RPMI8226 (cell line): ENCODE data around the gene EXOC4.

Experiments
- DNase-seq: peaks from one replicate; pipeline ENCODE4 v3.0.0-alpha.2; 2015

The EXOC4 gene

DNA sequence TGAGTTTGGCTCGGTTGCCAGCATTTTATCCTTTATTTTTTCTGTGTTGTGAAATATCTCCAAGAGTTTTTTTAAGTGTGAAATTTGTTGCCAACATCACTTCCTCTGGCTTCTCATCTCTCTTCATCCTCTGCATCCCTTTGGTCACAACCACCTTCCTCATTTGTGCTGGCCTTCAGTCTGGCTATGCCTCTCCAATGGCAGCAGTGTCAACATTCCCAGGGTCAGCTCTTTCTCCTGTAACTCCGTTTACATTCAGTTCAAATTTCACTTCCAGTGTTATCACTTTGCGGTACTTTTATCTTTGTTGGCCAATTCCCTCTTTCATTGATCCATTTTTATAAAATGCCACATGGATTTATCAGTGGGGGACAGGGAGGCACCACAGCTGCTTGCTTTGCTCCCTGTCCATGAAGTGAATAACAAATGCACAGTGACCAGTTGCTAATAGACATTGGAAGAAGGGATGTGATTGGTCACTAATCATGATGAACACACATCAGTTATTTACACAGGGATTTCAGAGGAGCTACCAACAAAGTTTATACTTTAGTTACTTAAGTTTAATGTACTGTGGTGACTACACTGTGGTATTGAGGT is 562.8 kb downstream of the EXOC4 start:
- no peak for DNase-seq

DNA sequence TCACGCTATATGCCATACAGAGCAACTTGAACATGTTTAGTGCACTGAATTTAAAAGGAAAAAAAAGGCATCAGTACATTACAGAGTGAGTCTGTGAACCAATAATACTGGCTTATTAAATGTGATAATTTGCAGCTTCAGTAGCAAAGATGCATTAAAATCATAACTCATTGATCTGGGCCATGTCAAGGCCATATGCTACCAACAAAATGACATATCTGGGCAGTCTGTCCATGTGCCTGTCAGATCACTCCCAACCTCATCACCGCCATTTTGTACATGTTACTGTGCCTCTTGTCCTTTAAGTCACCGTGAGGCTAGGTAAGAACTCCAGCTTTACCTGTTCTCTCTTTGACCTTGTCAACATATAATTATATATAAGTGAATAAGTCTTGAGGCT is 566.8 kb downstream of the EXOC4 start:
- DNase-seq = no peak

- no peak for DNase-seq
These were observed 567.7 kb downstream of the EXOC4 start for GRCh38 chr7:133820584-133820983.

GRCh38 chr7:133821171-133821570 is 568.3 kb downstream of the EXOC4 start:
- no peak for DNase-seq

DNA sequence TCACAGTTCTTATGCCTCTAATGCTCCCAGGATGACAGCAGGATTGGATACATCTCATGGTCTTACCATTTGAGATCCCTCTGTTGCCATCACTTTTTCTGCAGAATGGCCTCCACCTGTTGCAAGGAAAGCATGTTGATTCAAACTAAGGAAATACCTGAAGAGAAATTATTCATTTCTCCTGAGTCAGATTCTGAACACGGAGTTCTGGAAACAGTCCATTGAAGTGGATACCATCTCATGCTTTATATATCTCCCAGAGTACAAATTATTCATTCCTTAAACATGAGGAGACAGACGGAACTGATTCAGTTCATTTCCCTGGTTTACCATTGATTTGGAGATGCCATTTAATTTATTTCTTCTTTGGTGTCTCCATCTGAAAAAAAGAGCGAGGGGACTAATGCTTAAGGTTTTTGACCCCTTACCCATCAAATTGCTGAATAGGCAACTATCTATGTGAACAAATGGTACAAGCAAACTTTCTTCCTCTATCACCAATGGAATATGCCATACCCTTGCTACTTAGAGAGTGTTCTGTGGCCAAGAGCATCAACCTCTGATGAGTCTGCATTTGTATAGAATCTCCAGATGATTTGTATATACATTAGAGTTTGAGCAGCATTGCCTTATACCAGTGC is 569.2 kb downstream of the EXOC4 start:
- no peak for DNase-seq

DNA sequence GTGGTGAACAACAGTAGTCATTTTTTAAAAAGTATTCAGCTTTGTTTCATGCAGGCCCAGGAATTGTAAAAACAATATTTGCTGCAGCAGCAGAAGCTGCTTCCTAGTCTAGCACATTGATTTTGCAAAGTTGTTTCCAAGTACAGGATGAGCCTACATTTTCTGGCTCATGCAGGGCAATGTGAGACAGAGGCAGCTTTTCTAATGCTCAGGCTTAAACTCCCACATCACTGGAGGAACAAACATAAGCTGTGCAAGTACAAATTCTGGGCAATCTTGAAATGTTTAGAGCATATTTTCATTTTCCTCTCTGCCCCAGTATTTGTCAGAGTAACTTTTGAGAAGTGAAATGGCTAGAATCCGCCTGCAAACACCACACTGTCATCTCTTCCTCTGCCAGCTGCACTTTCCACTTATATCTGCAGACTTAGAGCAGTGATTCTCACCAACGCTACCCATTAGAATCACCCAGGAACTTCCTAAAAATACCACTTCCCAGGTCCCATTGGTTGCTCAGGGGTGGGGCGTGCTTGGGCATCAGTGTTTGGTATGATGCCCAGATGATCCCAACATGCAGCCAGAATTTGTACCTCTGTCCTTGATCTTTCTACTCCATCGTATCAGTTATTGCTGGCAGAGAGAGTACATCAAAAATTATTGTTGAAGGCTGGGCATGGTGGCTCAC is 570.1 kb downstream of the EXOC4 start:
- no peak for DNase-seq

DNA sequence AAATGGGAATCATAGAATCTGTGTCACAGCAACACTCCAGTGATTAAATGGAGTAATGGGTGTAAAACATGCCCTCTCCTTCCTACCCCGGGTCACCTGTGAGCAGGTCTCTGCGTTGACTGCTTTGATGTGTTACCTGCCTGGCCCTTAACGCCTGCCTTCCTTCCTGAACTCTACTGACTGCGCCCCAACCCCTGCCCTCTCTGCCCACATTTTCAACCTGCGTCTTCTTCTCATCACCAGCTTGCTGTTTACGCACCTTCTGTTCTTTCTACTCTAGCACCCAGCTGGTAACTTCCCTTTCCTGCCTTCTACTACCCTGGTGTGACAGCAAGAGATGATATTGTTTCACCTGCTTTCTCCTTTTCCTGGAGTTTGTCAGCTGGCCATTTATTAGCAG is 571.3 kb downstream of the EXOC4 start:
- DNase-seq = no peak

- DNase-seq = no peak
These were observed 575.1 kb downstream of the EXOC4 start for GRCh38 chr7:133827707-133828623.

GRCh38 chr7:133828906-133829305 is 576.0 kb downstream of the EXOC4 start:
- no peak for DNase-seq

DNA sequence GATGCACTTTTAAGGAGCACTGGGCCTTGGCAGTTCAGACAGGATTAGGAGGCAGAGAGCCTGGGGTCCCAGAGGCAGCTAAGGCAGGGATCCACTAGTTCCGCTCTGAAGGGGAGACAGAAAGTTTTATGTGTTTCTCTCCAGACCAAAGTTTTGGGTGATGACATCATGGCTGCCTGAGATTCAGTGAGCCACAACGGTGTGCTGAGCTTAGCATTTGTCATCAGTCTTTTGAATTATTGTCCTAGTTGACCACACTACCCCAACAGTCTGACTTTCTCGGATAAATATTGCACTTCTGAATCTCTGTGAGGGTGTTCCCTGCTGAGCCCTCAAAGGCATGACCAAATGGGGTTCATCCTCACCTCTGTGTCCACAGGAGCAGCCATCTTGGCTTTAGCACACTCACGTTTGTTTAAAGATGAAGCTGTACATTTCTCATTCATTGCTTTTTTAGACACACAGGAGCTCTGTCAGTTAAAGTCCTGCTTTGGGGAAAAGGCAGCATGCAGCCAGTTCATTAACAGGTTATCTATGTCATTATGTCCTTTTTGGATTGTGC is 576.5 kb downstream of the EXOC4 start:
- DNase-seq = no peak

- no peak for DNase-seq
These were observed 577.2 kb downstream of the EXOC4 start for GRCh38 chr7:133830081-133830480.

- no peak for DNase-seq
These were observed 583.8 kb downstream of the EXOC4 start for GRCh38 chr7:133836666-133837065.

DNA sequence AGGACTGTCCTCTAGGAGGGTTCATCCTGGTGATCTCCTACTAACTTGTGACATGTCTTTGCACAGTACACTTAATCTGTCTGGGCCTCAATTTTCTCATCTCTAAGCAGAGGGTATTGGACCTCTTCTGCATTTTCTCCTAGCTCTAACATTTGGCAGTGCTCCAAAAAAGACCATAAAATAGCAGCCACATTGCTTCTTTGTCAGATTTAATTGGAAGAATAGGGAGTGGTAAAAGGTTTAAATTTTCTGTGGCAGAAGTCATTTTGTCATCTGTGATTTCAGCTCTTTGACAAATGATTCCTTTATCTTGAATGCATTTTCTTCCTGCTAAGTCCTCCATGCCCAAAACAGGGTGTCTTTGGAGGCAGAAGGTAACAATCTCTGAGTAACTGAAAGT is 584.3 kb downstream of the EXOC4 start:
- DNase-seq = no peak

- DNase-seq = no peak
These were observed 586.2 kb downstream of the EXOC4 start for GRCh38 chr7:133839121-133839520.

- DNase-seq = no peak
These were observed 590.5 kb downstream of the EXOC4 start for GRCh38 chr7:133843341-133843740.

- no peak for DNase-seq
These were observed 592.1 kb downstream of the EXOC4 start for GRCh38 chr7:133845005-133845404.

- no peak for DNase-seq
These were observed 593.5 kb downstream of the EXOC4 start for GRCh38 chr7:133846203-133846945.

DNA sequence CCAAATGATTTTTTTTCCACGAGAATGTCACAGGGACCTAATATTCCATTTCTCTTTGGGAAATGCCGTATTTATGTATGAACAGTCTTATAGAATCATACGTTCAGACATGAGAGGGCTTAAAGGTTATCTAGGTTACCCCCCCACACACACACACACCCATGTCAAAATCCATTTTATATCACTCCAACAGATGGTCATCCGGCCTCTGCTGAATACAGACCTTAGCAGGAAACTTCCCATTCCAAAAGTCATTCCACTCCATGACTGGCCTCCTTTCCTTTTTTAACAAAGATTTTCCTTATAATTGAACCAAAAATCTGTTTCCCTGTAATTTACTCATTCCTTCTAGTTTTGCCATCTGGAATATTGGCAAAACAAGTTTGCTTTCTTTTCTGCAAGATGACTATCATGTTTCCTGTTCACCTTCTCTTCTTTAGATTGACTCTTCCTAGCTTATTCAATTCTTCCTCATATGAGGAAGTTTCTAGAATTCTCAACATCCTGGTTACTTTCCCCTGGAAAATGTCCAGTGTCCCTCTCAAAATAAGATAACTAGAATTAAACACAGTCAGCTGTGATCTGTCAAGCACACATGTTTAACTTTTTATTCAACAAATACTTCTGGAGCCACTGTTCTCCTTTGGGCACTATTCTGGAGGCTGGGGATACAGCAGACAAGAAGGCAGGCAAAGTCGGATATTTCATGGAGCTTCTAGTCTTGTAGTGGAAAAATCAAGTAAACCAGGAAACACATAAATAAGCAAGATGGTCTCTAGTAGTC is 597.8 kb downstream of the EXOC4 start:
- no peak for DNase-seq

DNA sequence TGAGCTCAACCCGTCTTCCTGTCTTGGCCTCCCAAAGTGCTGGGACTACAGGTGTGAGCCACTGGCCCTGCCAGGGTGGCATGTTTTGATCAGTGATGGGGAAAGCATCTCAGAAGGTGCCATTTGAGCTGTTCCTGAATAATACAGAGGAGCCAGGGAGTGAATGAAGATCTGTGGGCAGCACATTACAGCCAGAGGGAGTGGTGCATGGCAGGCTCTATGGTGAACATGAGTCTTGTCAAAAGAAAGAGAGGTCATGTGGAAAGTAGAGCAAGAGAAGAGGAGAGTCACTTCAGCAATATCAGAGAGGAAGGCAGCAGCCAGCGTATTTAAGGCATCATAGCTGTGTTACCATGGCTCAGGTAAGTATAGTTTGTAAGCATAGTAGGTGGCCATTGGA is 598.5 kb downstream of the EXOC4 start:
- no peak for DNase-seq

- DNase-seq = peak; percentile 89
These were observed 600.9 kb downstream of the EXOC4 start for GRCh38 chr7:133853706-133854276.

- peak; percentile 49 for DNase-seq
These were observed 601.9 kb downstream of the EXOC4 start for GRCh38 chr7:133854739-133855138.
